ENCODE results near the gene ATXN2. TPM values are rescaled to one million over a fixed set of nuclear protein-coding genes. Genes with fewer than 3 reads are reported as not detected.

ATXN2 gene
- total and polyA plus RNA-seq, 4 donors: 11.5 to 33.1 (median 22.1) TPM

GRCh38 chr12:111635524-111635923 lies 36.4 kb upstream of the ATXN2 start:
- Histone ChIP-seq H3K4me3 (ENCODE audit: low read depth in 1 of 3, low read length in 3 of 3) (no peak overlapping the region), H3K9me3 (ENCODE audit: control insufficient read depth in 4 of 4, low read length in 3 of 4) (no peaks in the 10 kb centered on the region), H3K4me1 (ENCODE audit: control insufficient read depth in 4 of 4, insufficient read depth in 4 of 4, low read length in 3 of 4) (peaks cover 0 to 13% (median 9%) of the 10 kb centered on the region in 4 donors), H3K36me3 (ENCODE audit: control insufficient read depth in 4 of 4, insufficient read depth in 3 of 4, low read depth in 1 of 4, low read length in 3 of 4) (no peaks in the 10 kb centered on the region), H3K27ac (ENCODE audit: low read depth in 1 of 2, low read length in 2 of 2) (no peak overlapping the region), H3K9ac (ENCODE audit: low read depth in 1 of 2, low read length in 2 of 2) (no peak overlapping the region), H3K27me3 (ENCODE audit: control insufficient read depth in 4 of 4, insufficient read depth in 4 of 4, low read length in 3 of 4) (no peaks in the 10 kb centered on the region)
- no peak for DNase-seq (ENCODE audit: low spot score)
- TF ChIP-seq HNF4A (conservative IDR thresholded peaks at IDR 0.05): no peak
- TF ChIP-seq HNF4G (IDR thresholded peaks at IDR 0.05): no peak
- TF ChIP-seq RXRA (IDR thresholded peaks at IDR 0.05): no peak
- TF ChIP-seq ATF3 (IDR thresholded peaks at IDR 0.05): no peak
- no peak for TF ChIP-seq CTCF (IDR thresholded peaks at IDR 0.05; ENCODE audit: low read depth, low read length, missing input control)
- no peak for TF ChIP-seq JUND (IDR thresholded peaks at IDR 0.05)
- TF ChIP-seq NR2F2 (IDR thresholded peaks at IDR 0.05): no peak
- TF ChIP-seq TAF1 (conservative IDR thresholded peaks at IDR 0.05): no peak
- TF ChIP-seq EGR1 (IDR thresholded peaks at IDR 0.05; ENCODE audit: low read depth in 2 of 2): no peak
- TF ChIP-seq FOXA1 (IDR thresholded peaks at IDR 0.05): no peak
- no peak for TF ChIP-seq ZBTB33 (IDR thresholded peaks at IDR 0.05)
- no peak for TF ChIP-seq YY1 (IDR thresholded peaks at IDR 0.05)
- no peak for TF ChIP-seq SP1 (IDR thresholded peaks at IDR 0.05)
- TF ChIP-seq FOXA2 (IDR thresholded peaks at IDR 0.05): no peak
- TF ChIP-seq REST (IDR thresholded peaks at IDR 0.05): no peak
- TF ChIP-seq MAX (IDR thresholded peaks at IDR 0.05): no peak
- no peak for TF ChIP-seq GABPA (IDR thresholded peaks at IDR 0.05 in 1 of 2, conservative IDR thresholded peaks at IDR 0.05 in 1 of 2)
- no peak for TF ChIP-seq RAD21 (IDR thresholded peaks at IDR 0.05)
- 76% methylated on average over 8 of the region's 8 CpGs for WGBS

All from liver (tissue), 9 donors.